ENCODE data around the gene CACNA1E.

CACNA1E gene

DNA sequence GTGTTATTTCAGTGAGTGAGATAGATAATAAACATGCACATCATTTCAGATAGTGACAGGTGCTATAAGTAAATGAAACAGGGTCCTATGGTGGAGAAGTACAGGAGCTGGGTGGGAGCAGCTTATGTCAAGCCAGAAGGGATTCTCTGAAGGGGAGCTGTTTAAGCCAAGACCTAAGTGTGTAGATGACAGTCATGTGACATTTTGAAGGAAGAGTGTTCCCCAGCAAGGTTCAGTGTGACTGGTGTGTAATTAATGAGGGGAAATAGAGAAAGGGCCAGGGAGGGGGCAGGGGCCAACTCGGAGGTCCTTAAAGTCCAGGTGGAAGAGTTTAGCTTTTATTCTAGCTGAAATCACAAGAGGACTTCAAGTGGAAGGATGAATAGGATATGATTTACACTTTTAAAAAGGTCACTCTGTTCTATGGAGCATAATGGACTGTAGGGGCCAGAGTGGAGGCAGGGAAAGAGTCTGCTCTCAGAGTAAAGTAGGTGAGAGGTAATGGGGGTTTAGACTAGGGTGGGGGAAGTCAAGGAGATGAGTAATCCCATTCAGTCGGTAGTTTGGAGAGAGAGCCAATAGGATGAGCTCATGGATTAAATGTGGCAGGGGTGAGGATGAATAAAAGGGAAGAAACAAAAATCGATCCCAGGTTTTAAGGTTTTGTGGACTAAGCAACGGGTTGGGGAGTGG lies 243.1 kb downstream of the CACNA1E start:
- H3K4me1 ChIP-seq (ENCODE audit: control insufficient read depth in 5 of 5, insufficient read depth in 5 of 5, low read length in 5 of 5) = no peaks in the 10 kb centered on the region
- H3K27me3 ChIP-seq (ENCODE audit: control insufficient read depth in 5 of 5, insufficient read depth in 4 of 5, low read length in 5 of 5) = peaks cover 0 to 2% (median 0%) of the 10 kb centered on the region in 5 donors
- H3K4me3 ChIP-seq (ENCODE audit: low read depth in 1 of 5, low read length in 5 of 5) = no peak overlapping the region

GRCh38 chr1:181730606-181731005 lies 247.3 kb downstream of the CACNA1E start:
- Histone ChIP-seq H3K4me1 (ENCODE audit: control insufficient read depth in 5 of 5, insufficient read depth in 5 of 5, low read length in 5 of 5) (no peaks in the 10 kb centered on the region), H3K9me3 (ENCODE audit: control insufficient read depth in 5 of 5, low read length in 5 of 5) (no peaks in the 10 kb centered on the region), H3K27ac (ENCODE audit: low read depth, low read length) (no peak overlapping the region), H3K9ac (ENCODE audit: low read length in 5 of 5) (no peak overlapping the region), H3K27me3 (ENCODE audit: control insufficient read depth in 5 of 5, insufficient read depth in 4 of 5, low read length in 5 of 5) (peaks cover 0 to 4% (median 0%) of the 10 kb centered on the region in 5 donors), H3K4me3 (ENCODE audit: low read depth in 1 of 5, low read length in 5 of 5) (no peak overlapping the region), H3K36me3 (ENCODE audit: control insufficient read depth in 5 of 5, insufficient read depth in 5 of 5, low read length in 5 of 5) (no peaks in the 10 kb centered on the region)

More for the DNA sequence above, 243.1 kb downstream of the CACNA1E start:
- Histone ChIP-seq H3K9ac (ENCODE audit: low read length in 5 of 5) (no peak overlapping the region), H3K27ac (ENCODE audit: low read depth, low read length) (no peak overlapping the region), H3K9me3 (ENCODE audit: control insufficient read depth in 5 of 5, low read length in 5 of 5) (no peaks in the 10 kb centered on the region), H3K36me3 (ENCODE audit: control insufficient read depth in 5 of 5, insufficient read depth in 5 of 5, low read length in 5 of 5) (no peaks in the 10 kb centered on the region)

DNA sequence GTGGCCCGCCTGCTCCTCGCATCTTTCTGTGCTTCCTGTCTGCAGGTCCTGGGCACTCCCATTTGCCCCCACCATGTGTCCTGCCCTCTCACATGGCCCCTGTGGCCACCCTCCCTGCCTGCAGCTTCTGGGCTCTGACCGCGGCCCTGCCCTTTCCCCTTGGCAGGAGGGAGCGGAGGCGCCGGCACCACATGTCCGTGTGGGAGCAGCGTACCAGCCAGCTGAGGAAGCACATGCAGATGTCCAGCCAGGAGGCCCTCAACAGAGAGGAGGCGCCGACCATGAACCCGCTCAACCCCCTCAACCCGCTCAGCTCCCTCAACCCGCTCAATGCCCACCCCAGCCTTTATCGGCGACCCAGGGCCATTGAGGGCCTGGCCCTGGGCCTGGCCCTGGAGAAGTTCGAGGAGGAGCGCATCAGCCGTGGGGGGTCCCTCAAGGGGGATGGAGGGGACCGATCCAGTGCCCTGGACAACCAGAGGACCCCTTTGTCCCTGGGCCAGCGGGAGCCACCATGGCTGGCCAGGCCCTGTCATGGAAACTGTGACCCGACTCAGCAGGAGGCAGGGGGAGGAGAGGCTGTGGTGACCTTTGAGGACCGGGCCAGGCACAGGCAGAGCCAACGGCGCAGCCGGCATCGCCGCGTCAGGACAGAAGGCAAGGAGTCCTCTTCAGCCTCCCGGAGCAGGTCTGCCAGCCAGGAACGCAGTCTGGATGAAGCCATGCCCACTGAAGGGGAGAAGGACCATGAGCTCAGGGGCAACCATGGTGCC lies 249.1 kb downstream of the CACNA1E start:
- H3K27ac ChIP-seq (ENCODE audit: low read depth, low read length) = no peak overlapping the region
- H3K4me1 ChIP-seq (ENCODE audit: control insufficient read depth in 5 of 5, insufficient read depth in 5 of 5, low read length in 5 of 5) = no peaks in the 10 kb centered on the region
- H3K27me3 ChIP-seq (ENCODE audit: control insufficient read depth in 5 of 5, insufficient read depth in 4 of 5, low read length in 5 of 5) = peaks cover 0 to 4% (median 0%) of the 10 kb centered on the region in 5 donors
- H3K9me3 ChIP-seq (ENCODE audit: control insufficient read depth in 5 of 5, low read length in 5 of 5) = no peaks in the 10 kb centered on the region
- no peak overlapping the region for H3K4me3 ChIP-seq (ENCODE audit: low read depth in 1 of 5, low read length in 5 of 5)
- no peaks in the 10 kb centered on the region for H3K36me3 ChIP-seq (ENCODE audit: control insufficient read depth in 5 of 5, insufficient read depth in 5 of 5, low read length in 5 of 5)
- H3K9ac ChIP-seq (ENCODE audit: low read length in 5 of 5) = no peak overlapping the region

GRCh38 chr1:181733486-181733885 lies 250.2 kb downstream of the CACNA1E start:
- H3K36me3 ChIP-seq (ENCODE audit: control insufficient read depth in 5 of 5, insufficient read depth in 5 of 5, low read length in 5 of 5) = no peaks in the 10 kb centered on the region
- no peak overlapping the region for H3K4me3 ChIP-seq (ENCODE audit: low read depth in 1 of 5, low read length in 5 of 5)
- H3K9ac ChIP-seq (ENCODE audit: low read length in 5 of 5) = no peak overlapping the region
- H3K9me3 ChIP-seq (ENCODE audit: control insufficient read depth in 5 of 5, low read length in 5 of 5) = no peaks in the 10 kb centered on the region
- H3K27ac ChIP-seq (ENCODE audit: low read depth, low read length) = no peak overlapping the region
- H3K4me1 ChIP-seq (ENCODE audit: control insufficient read depth in 5 of 5, insufficient read depth in 5 of 5, low read length in 5 of 5) = no peaks in the 10 kb centered on the region
- peaks cover 0 to 7% (median 0%) of the 10 kb centered on the region in 5 donors for H3K27me3 ChIP-seq (ENCODE audit: control insufficient read depth in 5 of 5, insufficient read depth in 4 of 5, low read length in 5 of 5)

- peaks cover 0 to 6% (median 3%) of the 10 kb centered on the region in 5 donors for H3K4me1 ChIP-seq (ENCODE audit: control insufficient read depth in 5 of 5, insufficient read depth in 5 of 5, low read length in 5 of 5)
- H3K9ac ChIP-seq (ENCODE audit: low read length in 5 of 5) = no peak overlapping the region
- H3K36me3 ChIP-seq (ENCODE audit: control insufficient read depth in 5 of 5, insufficient read depth in 5 of 5, low read length in 5 of 5) = no peaks in the 10 kb centered on the region
- H3K9me3 ChIP-seq (ENCODE audit: control insufficient read depth in 5 of 5, low read length in 5 of 5) = no peaks in the 10 kb centered on the region
- peaks cover 0 to 7% (median 0%) of the 10 kb centered on the region in 5 donors for H3K27me3 ChIP-seq (ENCODE audit: control insufficient read depth in 5 of 5, insufficient read depth in 4 of 5, low read length in 5 of 5)
- no peak overlapping the region for H3K27ac ChIP-seq (ENCODE audit: low read depth, low read length)
- no peak overlapping the region for H3K4me3 ChIP-seq (ENCODE audit: low read depth in 1 of 5, low read length in 5 of 5)
These were observed 253.7 kb downstream of the CACNA1E start for GRCh38 chr1:181737056-181737455.

GRCh38 chr1:181739214-181739613 lies 255.9 kb downstream of the CACNA1E start:
- no peak overlapping the region for H3K9ac ChIP-seq (ENCODE audit: low read length in 5 of 5)
- peaks cover 0 to 6% (median 0%) of the 10 kb centered on the region in 5 donors for H3K9me3 ChIP-seq (ENCODE audit: control insufficient read depth in 5 of 5, low read length in 5 of 5)
- H3K27me3 ChIP-seq (ENCODE audit: control insufficient read depth in 5 of 5, insufficient read depth in 4 of 5, low read length in 5 of 5) = peaks cover 0 to 7% (median 0%) of the 10 kb centered on the region in 5 donors
- peaks cover 0 to 16% (median 16%) of the 10 kb centered on the region in 5 donors for H3K4me1 ChIP-seq (ENCODE audit: control insufficient read depth in 5 of 5, insufficient read depth in 5 of 5, low read length in 5 of 5)
- H3K27ac ChIP-seq (ENCODE audit: low read depth, low read length) = no peak overlapping the region
- no peak overlapping the region for H3K4me3 ChIP-seq (ENCODE audit: low read depth in 1 of 5, low read length in 5 of 5)
- no peaks in the 10 kb centered on the region for H3K36me3 ChIP-seq (ENCODE audit: control insufficient read depth in 5 of 5, insufficient read depth in 5 of 5, low read length in 5 of 5)

DNA sequence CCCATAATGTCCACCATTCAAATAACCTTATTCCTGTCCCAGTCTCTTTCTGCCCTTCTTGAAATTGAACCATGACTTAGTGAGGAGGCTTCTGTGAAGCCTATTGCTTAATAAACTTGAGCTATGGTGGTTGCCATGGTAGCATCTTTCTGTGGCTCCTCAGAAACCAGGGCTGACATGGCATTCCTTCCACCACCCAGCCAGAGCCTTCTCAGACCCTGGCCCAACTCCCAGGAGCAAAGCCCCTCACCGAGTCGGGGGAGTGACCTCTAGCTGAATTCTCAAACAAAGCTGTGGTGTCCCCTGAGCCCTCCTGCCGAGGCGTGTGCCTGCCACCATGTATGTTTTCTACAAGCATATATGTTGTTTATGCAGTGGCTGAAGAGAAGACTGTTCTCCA lies 259.1 kb downstream of the CACNA1E start:
- Histone ChIP-seq H3K9ac (ENCODE audit: low read length in 5 of 5) (no peak overlapping the region), H3K4me1 (ENCODE audit: control insufficient read depth in 5 of 5, insufficient read depth in 5 of 5, low read length in 5 of 5) (peaks cover 0 to 21% (median 20%) of the 10 kb centered on the region in 5 donors), H3K4me3 (ENCODE audit: low read depth in 1 of 5, low read length in 5 of 5) (no peak overlapping the region), H3K27me3 (ENCODE audit: control insufficient read depth in 5 of 5, insufficient read depth in 4 of 5, low read length in 5 of 5) (peaks cover 0 to 3% (median 0%) of the 10 kb centered on the region in 5 donors), H3K36me3 (ENCODE audit: control insufficient read depth in 5 of 5, insufficient read depth in 5 of 5, low read length in 5 of 5) (no peaks in the 10 kb centered on the region), H3K9me3 (ENCODE audit: control insufficient read depth in 5 of 5, low read length in 5 of 5) (peaks cover 0 to 6% (median 0%) of the 10 kb centered on the region in 5 donors), H3K27ac (ENCODE audit: low read depth, low read length) (no peak overlapping the region)

DNA sequence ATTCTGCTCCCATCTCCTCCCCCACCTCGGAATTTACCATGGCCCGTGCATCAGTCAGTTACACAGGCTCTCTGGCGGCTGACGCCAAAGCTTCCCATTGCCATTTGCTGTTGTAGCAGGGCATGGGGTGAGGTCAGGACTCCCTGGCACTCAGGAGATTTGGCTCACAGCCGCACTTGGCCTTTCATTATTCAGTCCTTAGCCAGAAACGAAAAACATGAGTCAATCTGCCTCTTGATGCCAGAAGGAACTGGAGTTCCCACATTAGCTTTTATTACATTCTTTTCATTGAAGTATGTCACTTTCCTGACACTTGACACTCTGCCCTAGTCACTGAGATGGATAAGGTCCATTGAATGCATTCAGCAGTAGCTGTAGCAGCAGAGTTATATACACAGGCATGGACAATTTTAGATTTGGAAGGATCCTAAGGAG lies 260.6 kb downstream of the CACNA1E start:
- no peaks in the 10 kb centered on the region for H3K36me3 ChIP-seq (ENCODE audit: control insufficient read depth in 5 of 5, insufficient read depth in 5 of 5, low read length in 5 of 5)
- H3K27me3 ChIP-seq (ENCODE audit: control insufficient read depth in 5 of 5, insufficient read depth in 4 of 5, low read length in 5 of 5) = no peaks in the 10 kb centered on the region
- peaks cover 0 to 6% (median 0%) of the 10 kb centered on the region in 5 donors for H3K9me3 ChIP-seq (ENCODE audit: control insufficient read depth in 5 of 5, low read length in 5 of 5)
- H3K4me3 ChIP-seq (ENCODE audit: low read depth in 1 of 5, low read length in 5 of 5) = no peak overlapping the region
- H3K9ac ChIP-seq (ENCODE audit: low read length in 5 of 5) = no peak overlapping the region
- H3K27ac ChIP-seq (ENCODE audit: low read depth, low read length) = no peak overlapping the region
- peaks cover 0 to 21% (median 20%) of the 10 kb centered on the region in 5 donors for H3K4me1 ChIP-seq (ENCODE audit: control insufficient read depth in 5 of 5, insufficient read depth in 5 of 5, low read length in 5 of 5)

DNA sequence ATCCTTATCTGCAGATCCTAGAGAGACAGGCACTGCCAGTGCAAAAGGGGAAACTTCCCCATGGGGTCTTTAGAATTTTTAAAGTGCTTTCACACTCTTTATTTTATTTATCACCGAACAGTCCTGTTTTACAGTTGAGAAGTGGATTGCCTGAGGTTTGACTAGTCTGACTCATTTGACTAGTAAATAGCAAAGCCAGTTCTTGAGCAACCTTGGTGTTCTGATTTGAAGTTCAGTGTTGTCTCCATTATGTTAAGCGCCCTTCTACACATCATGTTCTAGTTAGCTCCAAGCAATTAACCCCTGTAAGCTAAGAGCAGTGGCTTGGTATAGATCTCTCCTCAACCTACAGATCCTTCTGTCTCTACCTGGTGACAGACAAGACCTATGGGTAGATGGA lies 262.9 kb downstream of the CACNA1E start:
- H3K36me3 ChIP-seq (ENCODE audit: control insufficient read depth in 5 of 5, insufficient read depth in 5 of 5, low read length in 5 of 5) = no peaks in the 10 kb centered on the region
- H3K27me3 ChIP-seq (ENCODE audit: control insufficient read depth in 5 of 5, insufficient read depth in 4 of 5, low read length in 5 of 5) = no peaks in the 10 kb centered on the region
- H3K9ac ChIP-seq (ENCODE audit: low read length in 5 of 5) = no peak overlapping the region
- H3K27ac ChIP-seq (ENCODE audit: low read depth, low read length) = no peak overlapping the region
- peaks cover 0 to 21% (median 19%) of the 10 kb centered on the region in 5 donors for H3K4me1 ChIP-seq (ENCODE audit: control insufficient read depth in 5 of 5, insufficient read depth in 5 of 5, low read length in 5 of 5)
- peaks cover 0 to 6% (median 0%) of the 10 kb centered on the region in 5 donors for H3K9me3 ChIP-seq (ENCODE audit: control insufficient read depth in 5 of 5, low read length in 5 of 5)
- H3K4me3 ChIP-seq (ENCODE audit: low read depth in 1 of 5, low read length in 5 of 5) = no peak overlapping the region

GRCh38 chr1:181748013-181748412 lies 264.7 kb downstream of the CACNA1E start:
- Histone ChIP-seq H3K27ac (ENCODE audit: low read depth, low read length) (no peak overlapping the region), H3K4me3 (ENCODE audit: low read depth in 1 of 5, low read length in 5 of 5) (no peak overlapping the region), H3K9me3 (ENCODE audit: control insufficient read depth in 5 of 5, low read length in 5 of 5) (peaks cover 0 to 6% (median 0%) of the 10 kb centered on the region in 5 donors), H3K27me3 (ENCODE audit: control insufficient read depth in 5 of 5, insufficient read depth in 4 of 5, low read length in 5 of 5) (no peaks in the 10 kb centered on the region), H3K36me3 (ENCODE audit: control insufficient read depth in 5 of 5, insufficient read depth in 5 of 5, low read length in 5 of 5) (no peaks in the 10 kb centered on the region), H3K4me1 (ENCODE audit: control insufficient read depth in 5 of 5, insufficient read depth in 5 of 5, low read length in 5 of 5) (peaks cover 0 to 12% (median 7%) of the 10 kb centered on the region in 5 donors), H3K9ac (ENCODE audit: low read length in 5 of 5) (no peak overlapping the region)

Measured in subcutaneous abdominal adipose tissue (tissue), 5 donors.